SK-N-SH treated with all-trans-retinoic acid at 6 μM for 48 hours (cell line): ENCODE results near the gene CPPED1.

Source experiments
- CSDC2 ChIP-seq: fragments of 250-450 bp; sonication (Bioruptor Pico); IDR thresholded peaks from 2 replicates; pipeline ENCODE4 v1.5.0; 2020; ENCODE audit warnings: mild to moderate bottlenecking, moderate library complexity
- ESRRG ChIP-seq: fragments of 250-450 bp; sonication (Bioruptor Pico); IDR thresholded peaks from 2 replicates; pipeline ENCODE4 v1.6.1; 2021; ENCODE audit warnings: mild to moderate bottlenecking
- ISL1 ChIP-seq: fragments of 250-450 bp; sonication (Bioruptor Pico); IDR thresholded peaks from 2 replicates; pipeline ENCODE4 v2.1.2; 2022; ENCODE audit warnings: mild to moderate bottlenecking, moderate library complexity
- PPARA ChIP-seq: fragments of 250-450 bp; sonication (Bioruptor Pico); IDR thresholded peaks from 2 replicates; pipeline ENCODE4 v1.5.0; 2020; ENCODE audit warnings: mild to moderate bottlenecking, borderline replicate concordance
- ZFP3 ChIP-seq: fragments of 250-450 bp; sonication (Bioruptor Pico); IDR thresholded peaks from 2 replicates; pipeline ENCODE4 v1.5.0; 2020; ENCODE audit warnings: mild to moderate bottlenecking, moderate library complexity
- TF ChIP-seq, protein P1 (sequence below): fragments of 250-450 bp; sonication (Bioruptor Pico); IDR thresholded peaks from 2 replicates; pipeline ENCODE4 v1.8.0; 2020; ENCODE audit warnings: mild to moderate bottlenecking, moderate library complexity, borderline replicate concordance
- TF ChIP-seq, protein P2 (sequence below): fragments of 250-450 bp; sonication (Bioruptor Pico); IDR thresholded peaks from 2 replicates; pipeline ENCODE4 v1.5.1; 2021; ENCODE audit warnings: mild to moderate bottlenecking, moderate library complexity

DNA sequence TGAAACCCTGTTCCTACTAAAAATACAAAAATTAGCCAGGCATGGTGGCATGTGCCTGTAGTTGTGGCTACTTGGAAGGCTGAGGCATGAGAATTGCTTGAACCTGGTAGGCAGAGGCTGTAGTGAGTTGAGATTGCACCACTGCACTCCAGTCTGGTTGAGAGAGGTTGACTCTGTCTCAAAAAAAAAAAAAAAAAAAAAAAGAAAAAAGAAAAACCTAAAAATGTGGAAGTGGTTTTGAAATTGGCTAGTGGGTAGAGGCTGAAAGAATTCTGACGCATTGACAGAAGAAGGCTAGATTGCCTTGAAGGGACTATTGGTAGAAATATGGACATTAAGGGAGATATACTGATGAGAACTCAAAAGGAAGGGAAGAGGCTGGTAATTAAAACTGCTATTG, 33.6 kb upstream of the CPPED1 start:
- no peak for TF ChIP-seq ESRRG (CRISPR knock-in tag)
- no peak for TF ChIP-seq ZFP3
- no peak for TF ChIP-seq CSDC2 (CRISPR knock-in tag)
- TF ChIP-seq ISL1 (CRISPR knock-in tag) = no peak
- no peak for TF ChIP-seq PPARA (CRISPR knock-in tag)
- TF ChIP-seq, protein P1, sequence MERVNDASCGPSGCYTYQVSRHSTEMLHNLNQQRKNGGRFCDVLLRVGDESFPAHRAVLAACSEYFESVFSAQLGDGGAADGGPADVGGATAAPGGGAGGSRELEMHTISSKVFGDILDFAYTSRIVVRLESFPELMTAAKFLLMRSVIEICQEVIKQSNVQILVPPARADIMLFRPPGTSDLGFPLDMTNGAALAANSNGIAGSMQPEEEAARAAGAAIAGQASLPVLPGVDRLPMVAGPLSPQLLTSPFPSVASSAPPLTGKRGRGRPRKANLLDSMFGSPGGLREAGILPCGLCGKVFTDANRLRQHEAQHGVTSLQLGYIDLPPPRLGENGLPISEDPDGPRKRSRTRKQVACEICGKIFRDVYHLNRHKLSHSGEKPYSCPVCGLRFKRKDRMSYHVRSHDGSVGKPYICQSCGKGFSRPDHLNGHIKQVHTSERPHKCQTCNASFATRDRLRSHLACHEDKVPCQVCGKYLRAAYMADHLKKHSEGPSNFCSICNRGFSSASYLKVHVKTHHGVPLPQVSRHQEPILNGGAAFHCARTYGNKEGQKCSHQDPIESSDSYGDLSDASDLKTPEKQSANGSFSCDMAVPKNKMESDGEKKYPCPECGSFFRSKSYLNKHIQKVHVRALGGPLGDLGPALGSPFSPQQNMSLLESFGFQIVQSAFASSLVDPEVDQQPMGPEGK (CRISPR knock-in tag) = no peak
- TF ChIP-seq, protein P2, sequence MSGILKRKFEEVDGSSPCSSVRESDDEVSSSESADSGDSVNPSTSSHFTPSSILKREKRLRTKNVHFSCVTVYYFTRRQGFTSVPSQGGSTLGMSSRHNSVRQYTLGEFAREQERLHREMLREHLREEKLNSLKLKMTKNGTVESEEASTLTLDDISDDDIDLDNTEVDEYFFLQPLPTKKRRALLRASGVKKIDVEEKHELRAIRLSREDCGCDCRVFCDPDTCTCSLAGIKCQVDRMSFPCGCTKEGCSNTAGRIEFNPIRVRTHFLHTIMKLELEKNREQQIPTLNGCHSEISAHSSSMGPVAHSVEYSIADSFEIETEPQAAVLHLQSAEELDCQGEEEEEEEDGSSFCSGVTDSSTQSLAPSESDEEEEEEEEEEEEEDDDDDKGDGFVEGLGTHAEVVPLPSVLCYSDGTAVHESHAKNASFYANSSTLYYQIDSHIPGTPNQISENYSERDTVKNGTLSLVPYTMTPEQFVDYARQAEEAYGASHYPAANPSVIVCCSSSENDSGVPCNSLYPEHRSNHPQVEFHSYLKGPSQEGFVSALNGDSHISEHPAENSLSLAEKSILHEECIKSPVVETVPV (CRISPR knock-in tag) = no peak
